GM18907 (cell line): ENCODE results near the gene RITA1.

Experiments
- ATAC-seq: cut with Tn5 transposase; IDR thresholded peaks from one replicate; pipeline ENCODE4 v1.9.1; 2021; ENCODE audit warnings: mild to moderate bottlenecking, moderate library complexity; ENCODE audit not compliant: unreplicated experiment

The RITA1 gene

DNA sequence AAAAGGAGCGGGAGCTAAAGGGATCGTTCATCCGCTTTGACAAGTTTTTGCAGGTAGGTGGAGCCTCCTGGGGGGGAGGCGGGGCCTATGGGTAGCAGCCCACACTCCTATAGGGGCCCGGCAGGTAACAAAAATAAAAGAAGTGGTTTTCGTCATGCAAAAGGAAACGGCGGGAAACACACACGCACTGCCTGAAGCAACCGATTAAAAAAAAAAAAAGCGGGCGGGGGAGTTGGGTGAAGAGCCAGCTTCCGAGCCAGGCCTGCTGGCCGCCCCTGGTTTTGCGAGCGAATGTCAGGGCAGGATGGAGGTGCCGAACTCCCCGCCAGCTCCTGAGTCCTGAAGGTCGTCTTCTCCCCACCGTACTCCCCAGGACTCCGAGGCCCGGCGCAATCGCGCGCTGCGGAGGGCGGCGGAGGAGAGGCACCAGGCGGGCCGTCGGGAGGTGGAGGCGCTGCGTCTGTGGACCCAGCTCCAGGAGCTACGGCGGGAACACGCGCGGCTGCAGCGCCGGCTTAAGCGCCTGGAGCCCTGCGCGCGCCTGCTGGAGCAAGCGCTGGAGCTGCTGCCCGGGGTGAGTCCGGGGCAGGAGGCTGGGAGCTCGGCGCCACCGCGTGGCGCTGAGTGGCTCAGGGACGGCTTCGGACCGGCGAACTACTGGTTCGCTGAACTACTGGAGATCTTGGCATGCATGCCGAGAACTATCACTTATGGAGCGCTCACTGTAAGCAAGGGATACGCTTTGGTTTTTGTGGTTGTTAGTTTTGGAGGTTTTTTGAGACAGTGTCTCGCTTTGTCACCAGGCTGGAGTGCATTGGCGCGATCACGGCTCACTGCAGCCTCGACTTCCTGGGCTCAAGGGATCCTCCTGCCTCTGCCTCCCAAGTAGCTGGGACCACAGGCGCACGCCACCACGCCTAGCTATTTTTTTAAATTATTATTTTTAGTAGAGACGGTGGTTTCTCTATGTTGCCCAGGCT lies 32.4 kb upstream of the RITA1 start:
- peak; percentile 44 for ATAC-seq

DNA sequence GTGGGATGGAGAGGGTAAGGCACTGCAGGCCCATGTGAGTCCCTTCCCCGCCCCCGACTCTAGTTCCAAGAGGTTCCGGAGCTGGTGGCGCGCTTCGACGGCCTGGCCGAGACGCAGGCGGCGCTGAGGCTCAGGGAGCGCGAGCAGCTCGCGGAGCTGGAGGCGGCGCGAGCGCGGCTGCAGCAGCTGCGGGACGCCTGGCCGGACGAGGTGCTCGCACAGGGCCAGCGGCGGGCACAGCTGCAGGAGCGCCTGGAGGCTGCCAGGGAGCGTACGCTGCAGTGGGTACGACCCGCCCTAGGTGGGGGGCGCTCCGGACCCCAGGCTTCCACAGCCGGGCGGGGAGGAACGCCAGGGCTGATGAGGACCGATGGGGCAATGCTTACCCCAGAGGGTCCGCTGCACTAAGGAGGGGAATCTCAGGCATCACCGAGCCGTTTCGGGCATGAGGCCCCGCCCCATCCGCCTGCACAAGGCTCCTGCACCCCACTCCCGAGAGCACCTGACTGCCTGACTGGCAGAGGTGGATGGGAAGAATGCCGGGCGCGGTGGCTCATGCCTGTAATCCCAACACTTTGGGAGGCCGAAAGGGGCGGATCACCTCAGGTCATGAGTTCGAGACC lies 31.1 kb upstream of the RITA1 start:
- no peak for ATAC-seq

DNA sequence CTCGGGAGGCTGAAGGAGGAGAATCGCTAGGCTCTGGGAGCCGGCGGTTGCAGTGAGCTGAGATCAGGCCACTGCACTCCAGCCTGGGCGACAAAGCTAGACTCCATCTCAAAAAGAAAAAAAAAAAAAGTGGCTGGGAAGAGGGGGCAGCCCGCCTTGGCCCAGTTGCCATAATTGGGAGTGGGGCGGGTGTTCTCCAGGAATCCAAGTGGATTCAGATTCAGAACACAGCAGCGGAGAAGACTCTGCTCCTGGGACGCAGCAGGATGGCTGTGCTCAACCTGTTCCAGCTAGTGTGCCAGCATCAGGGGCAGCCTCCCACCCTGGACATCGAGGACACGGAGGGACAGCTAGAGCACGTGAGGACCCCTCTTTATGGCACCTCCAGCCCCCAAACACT lies 30.5 kb upstream of the RITA1 start:
- no peak for ATAC-seq

DNA sequence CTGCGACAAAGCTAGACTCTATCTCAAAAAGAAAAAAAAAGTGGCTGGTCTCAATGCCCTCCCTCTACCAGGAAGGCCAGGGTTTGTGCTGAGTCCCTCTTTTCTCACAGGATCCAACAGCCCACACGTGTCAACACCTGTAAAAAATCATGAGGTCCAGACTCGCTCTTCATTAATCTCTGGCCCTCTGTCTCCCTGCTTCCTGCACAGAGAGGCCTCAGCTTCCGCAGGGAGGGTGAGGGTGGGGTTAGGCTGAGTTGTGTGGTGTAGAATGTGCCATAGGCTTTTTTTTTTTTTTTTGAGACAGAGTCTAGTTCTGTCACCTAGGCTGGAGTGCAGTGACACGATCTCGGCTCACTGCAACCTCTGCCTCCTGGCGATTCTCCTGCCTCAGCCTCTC lies 29.9 kb upstream of the RITA1 start:
- ATAC-seq: no peak

DNA sequence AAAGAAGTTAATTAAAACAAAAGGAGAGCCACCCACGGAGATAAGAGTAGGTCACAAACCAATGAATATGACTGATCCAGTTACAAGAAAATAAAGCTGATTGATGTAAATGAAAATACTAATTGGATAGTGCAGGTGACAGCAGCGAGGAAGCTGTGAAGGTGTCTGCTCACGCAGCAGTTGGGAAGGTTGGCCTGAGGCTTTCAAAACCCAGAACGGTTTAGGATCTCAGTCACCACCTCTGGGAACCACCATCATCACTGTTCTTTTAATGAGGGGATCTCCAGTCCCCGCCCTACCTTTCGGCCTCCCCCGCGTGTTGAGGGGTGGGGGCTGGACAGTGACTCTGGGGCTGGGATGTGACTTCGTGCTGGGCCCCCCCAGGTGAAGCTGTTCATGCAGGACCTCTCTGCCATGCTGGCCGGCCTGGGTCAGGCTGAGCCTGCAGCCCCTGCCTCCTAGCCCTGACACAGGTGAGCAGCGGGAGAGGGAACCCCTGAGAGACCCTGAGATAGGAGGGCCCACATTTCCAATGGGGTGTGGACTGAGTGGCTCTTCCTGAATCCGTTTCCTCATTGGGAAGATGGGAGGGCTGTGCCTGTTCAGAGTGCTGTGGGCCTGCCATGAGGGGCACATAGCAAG lies 28.2 kb upstream of the RITA1 start:
- no peak for ATAC-seq

DNA sequence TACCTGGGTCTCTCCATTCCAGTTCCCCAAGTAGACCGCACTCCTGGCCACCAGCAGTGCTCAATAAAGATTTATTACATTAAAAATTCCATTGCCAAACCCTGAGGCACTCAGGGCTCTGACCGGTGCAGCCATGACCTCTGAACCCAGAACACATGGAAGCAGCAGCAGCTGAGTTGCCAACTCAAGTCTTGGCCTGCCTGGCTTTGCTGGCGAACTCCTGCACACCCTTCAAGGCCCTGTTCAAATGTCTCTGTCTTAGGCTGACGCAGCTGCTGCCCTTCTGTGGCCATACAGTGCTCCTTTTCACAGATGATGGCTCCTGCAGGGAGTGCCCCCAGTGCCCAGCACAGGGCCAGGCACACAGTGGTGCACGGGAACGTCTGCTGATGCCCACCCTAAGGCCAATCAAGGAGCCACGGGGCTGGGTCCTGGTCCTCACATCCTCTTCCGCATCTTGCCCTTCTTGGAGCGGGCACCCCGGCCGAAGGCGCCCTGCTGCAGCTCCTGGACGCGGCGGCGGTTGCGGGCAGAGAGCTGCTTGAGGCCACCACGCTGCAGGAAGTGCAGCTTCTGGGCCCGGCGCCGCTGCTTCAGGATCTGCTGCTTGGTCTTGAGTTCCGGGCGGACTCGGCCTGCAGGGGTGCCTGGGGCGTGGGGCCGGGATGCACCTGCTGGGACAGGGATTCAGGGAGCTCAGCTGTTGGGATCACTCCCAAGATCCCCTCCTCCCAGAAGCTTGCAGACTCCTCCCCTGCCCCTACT lies 26.9 kb upstream of the RITA1 start:
- no peak for ATAC-seq

DNA sequence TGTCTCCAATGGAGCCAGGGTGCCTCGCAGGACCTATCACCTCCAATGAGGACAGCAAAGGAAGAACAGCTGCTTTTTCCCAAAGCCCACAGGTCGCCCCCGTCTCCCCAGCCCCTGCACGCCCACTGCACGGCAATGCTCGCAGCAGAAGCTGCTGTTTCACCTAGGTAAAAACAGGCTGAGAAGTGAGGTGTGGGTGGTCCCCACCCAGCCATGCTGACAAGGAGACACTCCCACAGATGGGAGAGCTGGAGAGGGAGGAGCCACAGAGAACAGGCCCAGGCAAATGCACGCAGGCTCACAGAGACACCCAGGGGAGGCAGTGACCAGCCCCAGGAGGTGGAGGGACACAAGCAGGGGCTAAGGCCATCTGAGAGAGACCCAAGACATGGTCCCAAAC lies 25.6 kb upstream of the RITA1 start:
- no peak for ATAC-seq

DNA sequence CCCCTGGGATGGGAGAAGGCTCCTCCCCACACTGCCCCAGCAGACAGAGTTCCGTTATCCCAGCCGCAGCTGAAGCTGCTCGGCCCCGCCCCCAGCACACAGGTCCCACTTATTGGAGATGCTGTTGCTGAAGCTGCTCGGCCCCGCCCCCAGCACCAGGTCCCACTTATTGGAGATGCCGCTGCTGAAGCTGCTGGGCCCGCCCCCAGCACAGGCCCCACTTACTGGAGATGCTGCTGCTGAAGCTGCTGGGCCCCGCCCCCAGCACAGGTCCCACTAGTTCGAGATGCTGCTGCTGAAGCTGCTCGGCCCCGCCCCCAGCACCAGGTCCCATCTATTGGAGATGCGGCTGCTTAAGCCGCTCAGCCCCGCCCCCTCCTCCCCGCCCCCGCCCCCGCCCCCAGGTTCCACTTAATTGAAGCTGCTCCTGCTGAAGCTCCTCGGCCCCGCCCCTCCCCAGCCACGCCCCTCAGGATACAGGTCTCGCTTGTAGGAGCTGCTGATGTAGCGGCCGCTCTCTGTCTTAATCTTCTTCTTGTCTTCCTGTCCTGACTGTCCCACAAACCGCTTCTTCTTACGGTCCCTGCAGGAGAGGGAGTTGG lies 24.0 kb upstream of the RITA1 start:
- ATAC-seq: no peak

DNA sequence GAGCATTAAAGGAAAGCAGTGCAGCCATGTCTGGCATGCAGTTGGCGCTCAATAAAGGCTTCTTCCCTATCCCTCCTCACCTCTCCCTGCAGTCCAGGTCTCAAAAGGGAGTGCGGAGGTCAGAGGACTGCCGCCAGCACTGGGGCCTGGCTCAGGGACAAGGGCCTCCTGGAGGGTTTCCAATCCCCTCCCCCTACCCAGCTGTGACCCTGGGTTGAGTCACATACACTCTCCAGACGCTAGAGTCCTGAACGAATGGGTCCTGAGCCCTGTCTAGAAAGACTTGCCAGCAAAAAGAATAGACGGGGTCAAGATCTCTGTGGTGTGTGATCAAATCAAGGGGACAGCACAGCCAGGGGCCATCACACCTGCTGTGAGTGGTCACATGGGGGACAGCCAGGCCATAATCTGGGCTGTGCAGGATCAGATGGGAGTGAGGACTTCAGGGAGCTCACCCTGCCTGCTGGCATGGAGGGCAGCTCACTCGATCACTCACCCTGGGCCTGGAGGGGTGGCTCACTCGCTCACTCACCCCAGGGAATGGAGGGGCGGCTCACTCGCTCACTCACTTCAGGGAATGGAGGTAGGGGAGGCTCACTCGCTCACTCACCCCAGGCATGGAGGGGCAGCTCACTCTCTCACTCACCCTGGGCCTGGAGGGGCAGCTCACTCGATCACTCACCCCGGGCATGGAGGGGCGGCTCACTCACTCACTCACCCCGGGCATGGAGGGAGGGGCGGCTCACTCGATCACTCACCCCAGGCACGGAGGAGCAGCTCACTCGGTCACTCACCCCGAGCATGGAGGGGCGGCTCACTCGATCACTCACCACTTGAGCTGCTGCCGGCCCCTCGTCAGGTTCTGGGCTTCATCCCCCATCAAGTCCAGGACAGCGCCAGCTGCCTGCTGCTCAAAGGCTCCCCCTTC lies 23.2 kb upstream of the RITA1 start:
- ATAC-seq: no peak

DNA sequence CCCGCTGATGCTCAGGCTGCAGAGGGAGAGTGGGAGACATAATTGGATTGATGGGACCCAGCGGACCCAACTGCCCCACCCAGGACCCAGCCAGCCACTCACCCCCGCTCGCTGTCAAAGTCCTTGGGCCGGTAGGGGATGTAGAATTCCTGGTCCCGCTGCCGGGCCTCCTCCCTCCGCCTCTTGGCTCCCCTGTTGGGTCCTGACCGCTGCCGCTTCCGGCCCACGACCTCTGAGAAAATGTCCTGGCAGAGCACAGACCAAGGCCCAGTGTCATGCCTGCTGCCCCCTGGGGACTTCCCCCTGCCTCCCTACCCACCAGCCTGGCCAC lies 22.5 kb upstream of the RITA1 start:
- no peak for ATAC-seq

DNA sequence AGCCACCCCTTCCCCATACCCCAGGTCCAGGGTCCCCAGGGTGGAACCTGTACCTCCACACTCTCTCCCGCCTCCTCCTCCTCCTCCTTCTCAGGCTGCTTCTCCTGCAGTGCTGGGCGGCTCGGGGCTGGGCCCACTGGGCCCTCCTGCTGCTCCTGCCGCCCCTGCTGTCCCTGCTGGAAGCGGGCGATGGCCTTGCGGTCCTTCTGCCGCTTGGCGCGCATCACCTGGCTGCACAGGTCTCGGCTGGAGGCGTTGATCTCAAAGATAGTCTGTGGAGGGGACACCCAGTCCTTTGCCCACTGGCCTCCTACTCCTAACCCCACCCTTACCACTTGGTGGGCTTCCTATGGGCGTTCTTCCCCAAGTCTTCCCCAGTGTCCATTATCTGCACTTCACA lies 21.5 kb upstream of the RITA1 start:
- ATAC-seq: no peak

DNA sequence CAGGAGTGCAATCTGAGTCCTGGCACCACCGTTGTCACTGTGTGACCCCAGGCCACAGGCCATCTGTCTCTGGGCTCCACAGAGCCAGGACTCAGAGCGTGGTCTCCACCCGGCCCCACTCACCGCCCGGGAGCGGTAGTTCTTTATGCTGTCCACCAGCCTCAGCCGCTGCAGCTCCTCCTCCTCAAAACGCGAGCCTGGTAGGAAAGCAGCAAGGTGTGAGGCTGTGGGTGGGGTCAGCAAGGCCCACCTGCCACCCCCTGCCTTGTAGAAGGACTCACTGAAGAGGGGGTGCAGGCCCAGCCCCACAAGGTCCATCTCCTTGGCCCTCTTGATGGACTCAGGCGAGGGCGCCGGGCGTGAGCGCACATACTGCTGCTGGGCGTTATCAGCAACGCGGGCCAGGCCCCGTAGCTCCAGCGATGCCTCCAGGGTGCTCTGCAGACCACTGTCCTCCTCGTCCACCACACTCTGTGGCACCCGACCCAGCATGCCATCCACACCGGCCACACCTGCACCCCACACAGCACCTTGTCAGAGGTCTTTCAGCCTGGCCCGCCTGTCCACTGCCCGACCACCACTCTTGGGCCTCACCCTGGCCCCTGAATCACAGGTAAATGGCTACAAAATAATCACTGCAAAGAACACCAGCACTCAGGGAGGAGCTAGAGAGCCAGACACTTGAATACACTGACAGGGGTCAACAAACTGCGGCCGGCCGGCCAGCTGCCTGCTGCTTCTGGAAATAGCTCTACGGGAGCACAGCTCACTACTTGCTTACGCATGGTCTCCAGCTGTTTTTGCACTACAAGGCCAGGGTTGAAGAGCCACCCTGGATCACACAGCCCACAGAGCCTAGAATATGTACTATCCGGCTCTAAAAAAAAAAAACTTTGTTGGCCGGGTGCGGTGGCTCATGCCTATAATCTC lies 19.7 kb upstream of the RITA1 start:
- no peak for ATAC-seq

DNA sequence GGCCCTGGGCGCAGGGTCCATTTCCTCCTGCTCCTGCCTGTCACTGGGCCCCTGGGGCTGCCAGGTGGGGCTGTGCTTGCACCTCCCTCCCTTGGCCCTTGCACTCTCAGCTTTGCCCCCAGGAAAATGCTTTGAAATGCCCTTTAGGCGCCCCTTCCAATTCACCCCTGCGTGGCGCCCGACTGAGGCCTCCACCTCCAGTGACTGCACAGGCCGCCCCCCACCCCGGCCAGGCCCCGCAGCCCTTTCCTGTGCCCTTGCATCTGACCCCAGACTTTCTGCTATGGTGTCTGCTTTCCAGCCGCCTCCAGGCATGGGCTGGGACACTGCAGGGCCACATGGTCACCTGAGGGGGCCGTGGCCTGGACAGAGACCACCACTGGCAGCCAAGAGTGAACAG lies 17.7 kb upstream of the RITA1 start:
- ATAC-seq: no peak

DNA sequence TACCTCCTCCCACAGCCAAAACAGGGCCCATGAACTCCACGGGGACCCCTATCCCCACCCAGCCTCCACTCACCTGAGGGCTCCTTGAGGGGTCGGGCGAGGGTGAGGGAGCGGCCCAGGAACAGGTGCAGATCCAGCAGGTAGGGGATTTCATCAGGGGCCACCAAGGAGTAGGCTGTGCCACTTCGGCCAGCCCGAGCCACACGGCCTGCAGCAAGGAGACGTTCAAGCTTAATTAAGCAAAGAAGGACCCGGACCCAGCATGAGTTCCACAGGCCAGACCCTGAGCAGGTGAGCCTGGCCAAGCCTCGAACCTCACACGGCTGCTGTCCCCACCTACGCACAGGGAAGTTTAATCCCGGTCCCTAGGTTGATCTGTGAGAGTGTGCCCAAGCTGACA lies 15.8 kb upstream of the RITA1 start:
- no peak for ATAC-seq

DNA sequence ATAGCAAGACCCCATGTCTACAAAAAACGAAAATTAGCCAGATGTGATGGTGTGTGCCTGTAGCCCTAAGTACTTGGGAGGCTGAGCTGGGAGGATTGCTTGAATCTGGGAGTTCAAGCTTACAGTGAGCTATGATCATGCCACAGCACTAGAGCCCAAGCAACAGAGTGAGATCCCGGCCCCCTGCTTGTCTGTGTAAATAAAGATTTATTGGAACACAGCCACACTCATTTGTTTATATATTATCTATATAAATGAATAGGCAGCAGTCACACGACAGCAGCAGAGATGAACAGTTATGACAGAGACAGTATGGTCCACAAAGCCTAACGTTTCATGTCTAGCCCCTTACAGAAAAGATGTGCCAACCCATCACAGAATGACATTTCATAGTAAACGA lies 15.1 kb upstream of the RITA1 start:
- ATAC-seq: no peak

DNA sequence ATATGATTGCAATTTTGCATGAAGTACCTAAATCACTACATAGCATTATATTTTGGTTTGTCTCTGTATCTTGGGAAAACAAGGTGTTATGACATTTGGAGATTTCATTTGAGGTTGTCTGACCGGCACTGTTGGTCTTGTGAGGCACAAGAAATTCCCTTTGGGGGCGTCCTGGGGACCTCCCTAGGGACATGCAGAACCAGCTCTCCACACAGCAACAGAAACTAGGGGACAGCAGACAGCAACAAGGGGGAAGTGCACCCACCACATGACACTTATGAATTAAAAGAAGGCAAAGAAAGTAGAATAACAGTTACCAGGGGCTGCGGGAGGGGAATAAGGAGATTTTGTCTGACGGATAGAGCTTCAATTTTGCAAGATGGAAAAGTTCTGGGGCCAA lies 14.6 kb upstream of the RITA1 start:
- no peak for ATAC-seq

DNA sequence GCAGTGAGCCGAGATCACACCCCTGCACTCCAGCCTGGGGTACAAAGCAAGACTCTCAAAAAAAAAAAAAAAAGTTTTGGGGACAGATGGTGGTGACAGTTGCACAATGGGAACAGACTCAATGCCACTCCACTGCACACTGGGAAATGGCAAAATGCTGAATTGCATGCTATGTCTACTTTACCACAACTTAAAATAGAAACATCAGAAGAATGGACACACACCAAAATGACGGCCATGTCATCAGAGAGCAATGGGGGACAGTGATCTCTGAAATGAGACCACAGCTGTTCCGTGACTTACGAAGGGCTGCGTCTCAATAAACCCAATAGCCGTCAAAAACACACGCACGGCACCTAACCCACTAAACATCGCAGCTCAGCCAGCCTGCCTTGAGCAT lies 14.0 kb upstream of the RITA1 start:
- no peak for ATAC-seq

DNA sequence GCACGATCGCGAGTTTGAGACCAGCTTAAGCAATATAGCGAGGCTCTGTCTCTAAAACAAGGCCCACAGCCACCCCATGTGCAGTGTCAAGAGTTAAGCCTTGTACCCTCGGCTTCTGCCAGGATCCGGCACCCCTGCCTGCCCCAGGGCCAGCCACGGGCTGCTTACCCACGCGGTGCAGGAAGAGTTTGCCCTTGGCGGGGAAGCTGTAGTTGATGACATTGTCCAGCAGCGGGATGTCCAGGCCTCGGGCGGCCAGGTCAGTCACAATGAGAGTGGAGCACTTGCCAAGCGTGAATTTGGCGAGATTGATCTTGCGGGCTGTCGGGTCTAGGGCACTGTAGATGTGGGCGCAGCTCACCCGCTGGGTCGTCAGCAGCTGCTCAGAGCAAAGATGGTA lies 13.3 kb upstream of the RITA1 start:
- no peak for ATAC-seq
